A549 (cell line): ENCODE results near the gene SHQ1.

Source experiments
- CEBPB ChIP-seq, 2 experiments: fragments of >200 bp in 1 of 2; sonication (Bioruptor Twin) in 1 of 2; formaldehyde crosslinking in 1 of 2; IDR thresholded peaks; 2 replicates each; pipeline ENCODE4 v1.6.1; 2012 to 2016
- EP300 ChIP-seq, 2 experiments: fragments of >200 bp; sonication (Bioruptor Twin); formaldehyde crosslinking; IDR thresholded peaks; 2 replicates in 1 of 2; 3 replicates in 1 of 2; pipeline ENCODE4 v1.6.1; 2016 to 2017
- FOSL2 ChIP-seq, 2 experiments: fragments of 450-650 bp in 1 of 2; fragments of >200 bp in 1 of 2; sonication (Bioruptor Twin) in 1 of 2; formaldehyde crosslinking; IDR thresholded peaks; 2 replicates each; pipeline versions ENCODE4 v1.5.0 to v1.6.1; 2016 to 2020; ENCODE audit warnings: mild to moderate bottlenecking in 1 of 2, moderate library complexity in 1 of 2
- KDM1A ChIP-seq: fragments of 200-600 bp; sonication (generic); IDR thresholded peaks from 2 replicates; pipeline ENCODE4 v1.6.1; 2016; ENCODE audit warnings: low read depth, mild to moderate bottlenecking
- MAFK ChIP-seq: fragments of 450-650 bp; IDR thresholded peaks from 2 replicates; pipeline ENCODE4 v1.6.1; 2014; ENCODE audit not compliant: partially characterized antibody
- MYC ChIP-seq: IDR thresholded peaks from 2 replicates; pipeline ENCODE4 v1.6.1; 2012; ENCODE audit warnings: mild to moderate bottlenecking, inconsistent platforms, low read length, improper control_type of control experiment, borderline replicate concordance
- POLR2A ChIP-seq: IDR thresholded peaks from 2 replicates; pipeline ENCODE4 v1.6.1; 2012; ENCODE audit warnings: mild to moderate bottlenecking, low read length
- POLR2AphosphoS2 ChIP-seq: conservative IDR thresholded peaks from 2 replicates; pipeline ENCODE4 v1.6.1; 2012; ENCODE audit warnings: low read length, improper control_type of control experiment, inconsistent platforms
- RAD21 ChIP-seq, 2 experiments: fragments of >200 bp in 1 of 2; sonication (Bioruptor Twin) in 1 of 2; formaldehyde crosslinking in 1 of 2; IDR thresholded peaks in 1 of 2; conservative IDR thresholded peaks in 1 of 2; 2 replicates in 1 of 2; 3 replicates in 1 of 2; pipeline ENCODE4 v1.6.1; 2012 to 2018; ENCODE audit warnings: inconsistent platforms in 1 of 2
- TF ChIP-seq, protein P1 (sequence below): fragments of >200 bp; sonication (Bioruptor Twin); formaldehyde crosslinking; IDR thresholded peaks from 3 replicates; pipeline ENCODE4 v1.5.1; 2016
- TF ChIP-seq, protein P2 (sequence below): IDR thresholded peaks from 2 replicates; pipeline ENCODE4 v1.6.1; 2012
- TF ChIP-seq, protein P3 (sequence below): fragments of 200-600 bp; sonication (generic); IDR thresholded peaks from 2 replicates; pipeline ENCODE4 v1.6.1; 2016; ENCODE audit warnings: antibody characterized with exemption, mild to moderate bottlenecking, moderate library complexity

DNA sequence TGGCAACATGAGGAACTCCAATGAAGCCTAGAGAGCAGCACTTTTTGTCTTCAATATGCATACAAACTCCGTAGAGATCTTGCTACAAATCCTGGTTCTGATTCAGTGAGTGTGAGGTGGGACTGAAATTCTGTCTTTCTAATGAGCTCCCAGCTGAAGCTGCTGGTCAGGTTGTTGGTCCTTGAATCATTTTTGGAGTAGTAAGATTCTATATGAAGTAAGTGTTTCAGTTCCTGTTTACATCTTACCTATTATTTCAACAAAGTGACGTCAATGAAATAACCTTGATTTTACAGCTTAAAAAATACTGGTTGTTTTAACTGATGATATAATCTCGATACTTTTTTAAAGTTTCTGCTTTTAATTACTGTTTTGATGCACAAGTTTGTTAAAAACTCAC lies 33.9 kb downstream of the SHQ1 start:
- TF ChIP-seq, protein P1, sequence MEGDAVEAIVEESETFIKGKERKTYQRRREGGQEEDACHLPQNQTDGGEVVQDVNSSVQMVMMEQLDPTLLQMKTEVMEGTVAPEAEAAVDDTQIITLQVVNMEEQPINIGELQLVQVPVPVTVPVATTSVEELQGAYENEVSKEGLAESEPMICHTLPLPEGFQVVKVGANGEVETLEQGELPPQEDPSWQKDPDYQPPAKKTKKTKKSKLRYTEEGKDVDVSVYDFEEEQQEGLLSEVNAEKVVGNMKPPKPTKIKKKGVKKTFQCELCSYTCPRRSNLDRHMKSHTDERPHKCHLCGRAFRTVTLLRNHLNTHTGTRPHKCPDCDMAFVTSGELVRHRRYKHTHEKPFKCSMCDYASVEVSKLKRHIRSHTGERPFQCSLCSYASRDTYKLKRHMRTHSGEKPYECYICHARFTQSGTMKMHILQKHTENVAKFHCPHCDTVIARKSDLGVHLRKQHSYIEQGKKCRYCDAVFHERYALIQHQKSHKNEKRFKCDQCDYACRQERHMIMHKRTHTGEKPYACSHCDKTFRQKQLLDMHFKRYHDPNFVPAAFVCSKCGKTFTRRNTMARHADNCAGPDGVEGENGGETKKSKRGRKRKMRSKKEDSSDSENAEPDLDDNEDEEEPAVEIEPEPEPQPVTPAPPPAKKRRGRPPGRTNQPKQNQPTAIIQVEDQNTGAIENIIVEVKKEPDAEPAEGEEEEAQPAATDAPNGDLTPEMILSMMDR, result no peak
- TF ChIP-seq MAFK, result no peak
- TF ChIP-seq POLR2AphosphoS2, result no peak
- TF ChIP-seq POLR2A, result no peak
- TF ChIP-seq, protein P2, sequence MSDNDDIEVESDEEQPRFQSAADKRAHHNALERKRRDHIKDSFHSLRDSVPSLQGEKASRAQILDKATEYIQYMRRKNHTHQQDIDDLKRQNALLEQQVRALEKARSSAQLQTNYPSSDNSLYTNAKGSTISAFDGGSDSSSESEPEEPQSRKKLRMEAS, result no peak
- no peak for TF ChIP-seq EP300 (IDR thresholded peaks at IDR 0.05)
- TF ChIP-seq, protein P3, sequence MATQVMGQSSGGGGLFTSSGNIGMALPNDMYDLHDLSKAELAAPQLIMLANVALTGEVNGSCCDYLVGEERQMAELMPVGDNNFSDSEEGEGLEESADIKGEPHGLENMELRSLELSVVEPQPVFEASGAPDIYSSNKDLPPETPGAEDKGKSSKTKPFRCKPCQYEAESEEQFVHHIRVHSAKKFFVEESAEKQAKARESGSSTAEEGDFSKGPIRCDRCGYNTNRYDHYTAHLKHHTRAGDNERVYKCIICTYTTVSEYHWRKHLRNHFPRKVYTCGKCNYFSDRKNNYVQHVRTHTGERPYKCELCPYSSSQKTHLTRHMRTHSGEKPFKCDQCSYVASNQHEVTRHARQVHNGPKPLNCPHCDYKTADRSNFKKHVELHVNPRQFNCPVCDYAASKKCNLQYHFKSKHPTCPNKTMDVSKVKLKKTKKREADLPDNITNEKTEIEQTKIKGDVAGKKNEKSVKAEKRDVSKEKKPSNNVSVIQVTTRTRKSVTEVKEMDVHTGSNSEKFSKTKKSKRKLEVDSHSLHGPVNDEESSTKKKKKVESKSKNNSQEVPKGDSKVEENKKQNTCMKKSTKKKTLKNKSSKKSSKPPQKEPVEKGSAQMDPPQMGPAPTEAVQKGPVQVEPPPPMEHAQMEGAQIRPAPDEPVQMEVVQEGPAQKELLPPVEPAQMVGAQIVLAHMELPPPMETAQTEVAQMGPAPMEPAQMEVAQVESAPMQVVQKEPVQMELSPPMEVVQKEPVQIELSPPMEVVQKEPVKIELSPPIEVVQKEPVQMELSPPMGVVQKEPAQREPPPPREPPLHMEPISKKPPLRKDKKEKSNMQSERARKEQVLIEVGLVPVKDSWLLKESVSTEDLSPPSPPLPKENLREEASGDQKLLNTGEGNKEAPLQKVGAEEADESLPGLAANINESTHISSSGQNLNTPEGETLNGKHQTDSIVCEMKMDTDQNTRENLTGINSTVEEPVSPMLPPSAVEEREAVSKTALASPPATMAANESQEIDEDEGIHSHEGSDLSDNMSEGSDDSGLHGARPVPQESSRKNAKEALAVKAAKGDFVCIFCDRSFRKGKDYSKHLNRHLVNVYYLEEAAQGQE, result no peak
- no peak for TF ChIP-seq CEBPB (IDR thresholded peaks at IDR 0.05)
- no peak for TF ChIP-seq RAD21 (conservative IDR thresholded peaks at IDR 0.05 in 1 of 2, IDR thresholded peaks at IDR 0.05 in 1 of 2)
- no peak for TF ChIP-seq MYC
- TF ChIP-seq FOSL2 (IDR thresholded peaks at IDR 0.05), result no peak
- no peak for TF ChIP-seq FOSL2 (CRISPR knock-in tag; IDR thresholded peaks at IDR 0.05)
- no peak for TF ChIP-seq KDM1A
